HFFc6 (cell line): ENCODE results near the gene DICER1. TPM values are rescaled to one million over a fixed set of nuclear protein-coding genes. Genes with fewer than 3 reads are reported as not detected.

Experiments used
- DNase-seq: peaks from one replicate; pipeline ENCODE4 v3.0.0-alpha.2; 2018
- H3K27ac Mint-ChIP-seq: 2 replicates; pipeline ENCODE4 v1.8.0; 2020; ENCODE audit warnings: mild to moderate bottlenecking, mixed read lengths
- H3K27me3 Mint-ChIP-seq: 2 replicates; pipeline ENCODE4 v1.8.0; 2021; ENCODE audit warnings: mild to moderate bottlenecking, moderate library complexity, mixed read lengths; ENCODE audit not compliant: insufficient read depth
- H3K36me3 Mint-ChIP-seq: 2 replicates; pipeline ENCODE4 v1.8.0; 2021; ENCODE audit warnings: low read depth, mixed read lengths
- H3K4me1 Mint-ChIP-seq: 2 replicates; pipeline ENCODE4 v1.8.0; 2020; ENCODE audit warnings: low read depth, mixed read lengths
- H3K4me3 Mint-ChIP-seq: 2 replicates; pipeline ENCODE4 v1.8.0; 2020; ENCODE audit warnings: mild to moderate bottlenecking, moderate library complexity, mixed read lengths
- H3K9me3 Mint-ChIP-seq: 2 replicates; pipeline ENCODE4 v1.8.0; 2020; ENCODE audit warnings: mild to moderate bottlenecking, mixed read lengths
- CTCF ChIP-seq: fragments of 200-600 bp; sonication (generic); IDR thresholded peaks from 2 replicates; pipeline ENCODE4 v1.5.0; 2021; ENCODE audit warnings: antibody characterized with exemption, mild to moderate bottlenecking
- total RNA-seq, 6 experiments: library from RNA; stranded (reverse); fragmentation: NEBNext Ultra II Directional; extraction: Animal tissue kit (Norgen Biotek cat#: 25700); gene quantifications; 2 replicates in 1 of 6; 3 replicates in 5 of 6; pipeline ENCODE4 v1.2.3, GENCODE V29; 2021

The DICER1 gene
- total RNA-seq, 6 experiments from 2014 or later, result 34.0 to 40.0 (median 37.6) TPM

- no peak for TF ChIP-seq CTCF
- no peak for DNase-seq
- peak overlapping the region; percentile 40; the same call in 1 of the 2 replicates for H3K27ac Mint-ChIP-seq
- no peak overlapping the region for H3K4me3 Mint-ChIP-seq
- no peaks in the 10 kb centered on the region for H3K9me3 Mint-ChIP-seq
- peaks cover 2% of the 10 kb centered on the region; the same call in 1 of the 2 replicates for H3K27me3 Mint-ChIP-seq
- peaks cover 51% of the 10 kb centered on the region for H3K4me1 Mint-ChIP-seq
- H3K36me3 Mint-ChIP-seq, result peaks cover 13% of the 10 kb centered on the region
Observed at GRCh38 chr14:95134304-95134933, 22.9 kb downstream of the DICER1 start.

- H3K27me3 Mint-ChIP-seq, result peaks cover 2% of the 10 kb centered on the region; the same call in 1 of the 2 replicates
- peaks cover 48% of the 10 kb centered on the region for H3K4me1 Mint-ChIP-seq
- DNase-seq, result no peak
- peak overlapping the region; percentile 73; the same call in 1 of the 2 replicates for H3K27ac Mint-ChIP-seq
- peaks cover 25% of the 10 kb centered on the region for H3K36me3 Mint-ChIP-seq
- H3K9me3 Mint-ChIP-seq, result no peaks in the 10 kb centered on the region
- H3K4me3 Mint-ChIP-seq, result peak overlapping the region; percentile 58; the same call in 1 of the 2 replicates
- TF ChIP-seq CTCF, result no peak
Observed at GRCh38 chr14:95133282-95133681, 24.0 kb downstream of the DICER1 start.

GRCh38 chr14:95132760-95133159, 24.6 kb downstream of the DICER1 start:
- H3K27ac Mint-ChIP-seq, result peak overlapping the region; percentile 73

GRCh38 chr14:95130549-95130948, 26.8 kb downstream of the DICER1 start:
- Mint-ChIP-seq H3K27ac (no peak overlapping the region), H3K27me3 (no peaks in the 10 kb centered on the region), H3K36me3 (peaks cover 32% of the 10 kb centered on the region), H3K4me3 (no peak overlapping the region), H3K4me1 (peaks cover 40% of the 10 kb centered on the region), H3K9me3 (no peaks in the 10 kb centered on the region)
- no peak for DNase-seq
- TF ChIP-seq CTCF, result no peak

More at GRCh38 chr14:95132760-95133159, 24.6 kb downstream of the DICER1 start:
- peak overlapping the region; percentile 58; the same call in 1 of the 2 replicates for H3K4me3 Mint-ChIP-seq
- no peak for DNase-seq
- no peaks in the 10 kb centered on the region for H3K9me3 Mint-ChIP-seq
- TF ChIP-seq CTCF, result no peak
- peaks cover 46% of the 10 kb centered on the region for H3K4me1 Mint-ChIP-seq
- peaks cover 2% of the 10 kb centered on the region; the same call in 1 of the 2 replicates for H3K27me3 Mint-ChIP-seq
- H3K36me3 Mint-ChIP-seq, result peaks cover 29% of the 10 kb centered on the region

GRCh38 chr14:95128140-95128539, 29.2 kb downstream of the DICER1 start:
- Mint-ChIP-seq H3K9me3 (no peaks in the 10 kb centered on the region), H3K4me1 (peaks cover 23% of the 10 kb centered on the region), H3K36me3 (peaks cover 45% of the 10 kb centered on the region), H3K27ac (no peak overlapping the region), H3K27me3 (no peaks in the 10 kb centered on the region), H3K4me3 (no peak overlapping the region)
- DNase-seq, result no peak
- no peak for TF ChIP-seq CTCF
